ENCODE data around the gene ATP5PO. TPM values are rescaled to one million over a fixed set of nuclear protein-coding genes. Genes with fewer than 3 reads are reported as not detected.
A peak's percentile ranks its signal among the peaks of the same experiment; 100 is the strongest.

ATP5PO gene
- total and polyA plus RNA-seq, 5 experiments from 2014 or later: 139 to 461 (median 367) TPM

- DNase-seq (no peak), ATAC-seq (no peak)
- Mint-ChIP-seq H3K4me3 (no peak overlapping the region), H3K36me3 (peaks cover 0 to 18% (median 8%) of the 10 kb centered on the region in 3 donors), H3K27me3 (peaks cover 0 to 6% (median 0%) of the 10 kb centered on the region in 5 donors), H3K9me3 (no peaks in the 10 kb centered on the region), H3K27ac (no peak overlapping the region), H3K4me1 (peaks cover 12 to 18% (median 15%) of the 10 kb centered on the region in 4 donors)
- POLR2A ChIA-PET: no interaction called here
Observed at GRCh38 chr21:33897739-33898138, 17.9 kb downstream of the ATP5PO start.

GRCh38 chr21:33897098-33897497 is 18.5 kb downstream of the ATP5PO start:
- DNase-seq (no peak), ATAC-seq (no peak)
- Mint-ChIP-seq H3K4me1 (peaks cover 12 to 18% (median 14%) of the 10 kb centered on the region in 4 donors), H3K27me3 (peaks cover 0 to 6% (median 0%) of the 10 kb centered on the region in 5 donors), H3K9me3 (no peaks in the 10 kb centered on the region), H3K27ac (no peak overlapping the region), H3K36me3 (peaks cover 0 to 12% (median 4%) of the 10 kb centered on the region in 3 donors), H3K4me3 (peak overlapping the region in 1 of 10 donors; percentile 15)
- POLR2A ChIA-PET: no interaction called here

GRCh38 chr21:33896691-33897090 is 18.9 kb downstream of the ATP5PO start:
- ATAC-seq: no peak
- POLR2A ChIA-PET: no interaction called here
- H3K4me1 Mint-ChIP-seq: peaks cover 11 to 18% (median 14%) of the 10 kb centered on the region in 4 donors

GRCh38 chr21:33895356-33895755 is 20.2 kb downstream of the ATP5PO start:
- H3K4me3 Mint-ChIP-seq: peak overlapping the region; percentile 73 to 92 (median 84)
- peaks cover 0 to 6% (median 0%) of the 10 kb centered on the region in 5 donors for H3K27me3 Mint-ChIP-seq
- H3K4me1 Mint-ChIP-seq: peaks cover 9 to 18% (median 14%) of the 10 kb centered on the region in 4 donors
- peaks cover 0 to 4% (median 0%) of the 10 kb centered on the region in 3 donors for H3K36me3 Mint-ChIP-seq
- H3K27ac Mint-ChIP-seq: peak overlapping the region in 7 of 10 donors; percentile 28 to 89 (median 65)
- no peaks in the 10 kb centered on the region for H3K9me3 Mint-ChIP-seq
- ATAC-seq (no peak), DNase-seq (no peak)
- POLR2A ChIA-PET: interaction anchor here (1.5 kb wide), 1 partner anchor 289 kb away, joined by 3 read pairs; no protein-coding TSS in a partner anchor

More at GRCh38 chr21:33896691-33897090, 18.9 kb downstream of the ATP5PO start:
- H3K36me3 Mint-ChIP-seq: peaks cover 0 to 9% (median 2%) of the 10 kb centered on the region in 3 donors
- H3K27ac Mint-ChIP-seq: no peak overlapping the region
- H3K9me3 Mint-ChIP-seq: no peaks in the 10 kb centered on the region
- no peak overlapping the region for H3K4me3 Mint-ChIP-seq
- H3K27me3 Mint-ChIP-seq: peaks cover 0 to 6% (median 0%) of the 10 kb centered on the region in 5 donors
- no peak for DNase-seq

GRCh38 chr21:33894736-33895288 is 20.8 kb downstream of the ATP5PO start:
- Mint-ChIP-seq H3K27ac (peak overlapping the region; percentile 45 to 92 (median 82)), H3K4me1 (peaks cover 9 to 18% (median 14%) of the 10 kb centered on the region in 4 donors), H3K36me3 (peaks cover 0 to 3% (median 0%) of the 10 kb centered on the region in 3 donors), H3K9me3 (no peaks in the 10 kb centered on the region), H3K4me3 (peak overlapping the region; percentile 73 to 92 (median 84)), H3K27me3 (peaks cover 0 to 6% (median 0%) of the 10 kb centered on the region in 5 donors)
- peak; percentile 100 for ATAC-seq
- DNase-seq: peak; percentile 53 to 85 (median 67)
- POLR2A ChIA-PET: interaction anchor here (1.5 kb wide), 1 partner anchor 289 kb away, joined by 3 read pairs; no protein-coding TSS in a partner anchor

- Mint-ChIP-seq H3K9me3 (no peaks in the 10 kb centered on the region), H3K27me3 (peaks cover 0 to 6% (median 0%) of the 10 kb centered on the region in 5 donors), H3K27ac (peak overlapping the region in 6 of 10 donors; percentile 7 to 87 (median 72)), H3K4me3 (peak overlapping the region in 4 of 10 donors; percentile 73 to 91 (median 82)), H3K4me1 (peaks cover 9 to 18% (median 14%) of the 10 kb centered on the region in 4 donors), H3K36me3 (no peaks in the 10 kb centered on the region)
- POLR2A ChIA-PET: interaction anchor here (1.5 kb wide), 1 partner anchor 288 kb away, joined by 3 read pairs; no protein-coding TSS in a partner anchor
- ATAC-seq (no peak), DNase-seq (no peak)
Observed at GRCh38 chr21:33893917-33894316, 21.7 kb downstream of the ATP5PO start.

- H3K4me3 Mint-ChIP-seq: no peak overlapping the region
- ATAC-seq: no peak
- POLR2A ChIA-PET: no interaction called here
- peaks cover 0 to 6% (median 0%) of the 10 kb centered on the region in 5 donors for H3K27me3 Mint-ChIP-seq
- H3K27ac Mint-ChIP-seq: no peak overlapping the region
- H3K4me1 Mint-ChIP-seq: peaks cover 9 to 18% (median 14%) of the 10 kb centered on the region in 4 donors
- DNase-seq: no peak
- H3K9me3 Mint-ChIP-seq: no peaks in the 10 kb centered on the region
- no peaks in the 10 kb centered on the region for H3K36me3 Mint-ChIP-seq
Observed at GRCh38 chr21:33892853-33893252, 22.8 kb downstream of the ATP5PO start.

GRCh38 chr21:33890187-33890586 is 25.4 kb downstream of the ATP5PO start:
- POLR2A ChIA-PET: interaction anchor here (1.5 kb wide), 1 partner anchor 11 kb away, joined by 3 read pairs; no protein-coding TSS in a partner anchor
- DNase-seq (no peak), ATAC-seq (no peak)
- Mint-ChIP-seq H3K4me3 (no peak overlapping the region), H3K27me3 (peaks cover 0 to 4% (median under 1%) of the 10 kb centered on the region in 5 donors), H3K4me1 (peaks cover 6 to 14% (median 10%) of the 10 kb centered on the region in 4 donors), H3K27ac (no peak overlapping the region), H3K9me3 (no peaks in the 10 kb centered on the region), H3K36me3 (no peaks in the 10 kb centered on the region)

- no peaks in the 10 kb centered on the region for H3K9me3 Mint-ChIP-seq
- POLR2A ChIA-PET: no interaction called here
- DNase-seq (no peak), ATAC-seq (no peak)
- no peaks in the 10 kb centered on the region for H3K36me3 Mint-ChIP-seq
- no peak overlapping the region for H3K27ac Mint-ChIP-seq
- H3K4me1 Mint-ChIP-seq: no peaks in the 10 kb centered on the region
- H3K4me3 Mint-ChIP-seq: no peak overlapping the region
- H3K27me3 Mint-ChIP-seq: peaks cover 0 to 5% (median 3%) of the 10 kb centered on the region in 5 donors
Observed at GRCh38 chr21:33886321-33886720, 29.3 kb downstream of the ATP5PO start.

- no peak overlapping the region for H3K4me3 Mint-ChIP-seq
Observed at GRCh38 chr21:33885172-33885514, 30.5 kb downstream of the ATP5PO start.

GRCh38 chr21:33884376-33885171 is 31.0 kb downstream of the ATP5PO start:
- no peak overlapping the region for H3K27ac Mint-ChIP-seq

More at GRCh38 chr21:33885172-33885514, 30.5 kb downstream of the ATP5PO start:
- H3K27ac Mint-ChIP-seq: no peak overlapping the region
- no peaks in the 10 kb centered on the region for H3K4me1 Mint-ChIP-seq
- no peak for ATAC-seq
- H3K9me3 Mint-ChIP-seq: no peaks in the 10 kb centered on the region
- no peaks in the 10 kb centered on the region for H3K36me3 Mint-ChIP-seq
- POLR2A ChIA-PET: no interaction called here
- peaks cover 0 to 5% (median 3%) of the 10 kb centered on the region in 5 donors for H3K27me3 Mint-ChIP-seq
- DNase-seq: no peak

GRCh38 chr21:33883118-33883517 is 32.5 kb downstream of the ATP5PO start:
- H3K9me3 Mint-ChIP-seq: no peaks in the 10 kb centered on the region
- H3K4me3 Mint-ChIP-seq: no peak overlapping the region
- ATAC-seq (no peak), DNase-seq (no peak)
- peaks cover 0 to 8% (median 5%) of the 10 kb centered on the region in 5 donors for H3K27me3 Mint-ChIP-seq
- no peaks in the 10 kb centered on the region for H3K4me1 Mint-ChIP-seq
- H3K27ac Mint-ChIP-seq: no peak overlapping the region
- POLR2A ChIA-PET: no interaction called here
- no peaks in the 10 kb centered on the region for H3K36me3 Mint-ChIP-seq

More at GRCh38 chr21:33884376-33885171, 31.0 kb downstream of the ATP5PO start:
- POLR2A ChIA-PET: no interaction called here
- DNase-seq: no peak
- peaks cover 0 to 5% (median 4%) of the 10 kb centered on the region in 5 donors for H3K27me3 Mint-ChIP-seq
- ATAC-seq: no peak
- no peaks in the 10 kb centered on the region for H3K9me3 Mint-ChIP-seq
- H3K4me1 Mint-ChIP-seq: no peaks in the 10 kb centered on the region
- no peaks in the 10 kb centered on the region for H3K36me3 Mint-ChIP-seq
- H3K4me3 Mint-ChIP-seq: no peak overlapping the region

Data from naive thymus-derived CD8-positive, alpha-beta T cell (primary cell).